GM19455 (cell line): ENCODE data around the gene GSDME.
A peak's percentile ranks its signal among the peaks of the same experiment; 100 is the strongest.

Experiments
- ATAC-seq: cut with Tn5 transposase; IDR thresholded peaks from one replicate; pipeline ENCODE4 v1.9.1; 2021; ENCODE audit not compliant: unreplicated experiment

GSDME gene

GRCh38 chr7:24724451-24725190, 32.6 kb downstream of the GSDME start:
- no peak for ATAC-seq

- ATAC-seq: no peak
These were observed 34.1 kb downstream of the GSDME start for GRCh38 chr7:24723178-24723530.

GRCh38 chr7:24722386-24723177, 34.7 kb downstream of the GSDME start:
- no peak for ATAC-seq

GRCh38 chr7:24721481-24722001, 35.7 kb downstream of the GSDME start:
- no peak for ATAC-seq

GRCh38 chr7:24720283-24720682, 37.0 kb downstream of the GSDME start:
- ATAC-seq: no peak

GRCh38 chr7:24718977-24719491, 38.2 kb downstream of the GSDME start:
- ATAC-seq: peak; percentile 65

- no peak for ATAC-seq
These were observed 38.8 kb downstream of the GSDME start for GRCh38 chr7:24718431-24718831.

- no peak for ATAC-seq
These were observed 39.5 kb downstream of the GSDME start for GRCh38 chr7:24717694-24718320.

GRCh38 chr7:24717247-24717622, 40.0 kb downstream of the GSDME start:
- ATAC-seq: no peak

- ATAC-seq: no peak
These were observed 40.6 kb downstream of the GSDME start for GRCh38 chr7:24716480-24717246.

GRCh38 chr7:24715661-24716479, 41.4 kb downstream of the GSDME start:
- peak; percentile 57 for ATAC-seq

GRCh38 chr7:24715171-24715570, 42.1 kb downstream of the GSDME start:
- peak; percentile 7 for ATAC-seq

GRCh38 chr7:24714676-24715010, 42.6 kb downstream of the GSDME start:
- no peak for ATAC-seq

GRCh38 chr7:24713850-24714675, 43.2 kb downstream of the GSDME start:
- no peak for ATAC-seq

- ATAC-seq: no peak
These were observed 44.0 kb downstream of the GSDME start for GRCh38 chr7:24713039-24713793.

- ATAC-seq: no peak
These were observed 47.5 kb downstream of the GSDME start for GRCh38 chr7:24709585-24710360.

GRCh38 chr7:24709051-24709450, 48.2 kb downstream of the GSDME start:
- no peak for ATAC-seq
